A549 (cell line): ENCODE measurements around the gene RBMS3. TPM values are rescaled to one million over a fixed set of nuclear protein-coding genes. Genes with fewer than 3 reads are reported as not detected.
A peak's percentile ranks its signal among the peaks of the same experiment; 100 is the strongest.

Experiments used
- ATAC-seq, 2 experiments: fragments of 200-7000 bp in 1 of 2; fragments of >200 bp in 1 of 2; cut with Nextera tagmentation in 1 of 2; cut with Tn5 transposase in 1 of 2; 3 replicates each; pipeline versions ENCODE4 v1.8.0 to v1.9.1; 2018 to 2020; ENCODE audit warnings: mild to moderate bottlenecking in 1 of 2, moderate library complexity in 1 of 2
- CTCF ChIA-PET: fragments of 300-600 bp; sonication (Branson Sonifier 250); formaldehyde crosslinking; extraction: SDS; loops from one replicate; lab custom pipeline; 2021; ENCODE audit warnings: antibody characterized with exemption, inconsistent platforms; lab: Yijun Ruan, JAX
- POLR2A ChIA-PET: fragments of 350-600 bp; formaldehyde crosslinking; extraction: SDS; loops from one replicate; lab custom pipeline; 2021; ENCODE audit warnings: antibody characterized with exemption, inconsistent platforms; lab: Yijun Ruan, JAX
- DNase-seq, 2 experiments: peaks; one replicate each; pipeline versions ENCODE4 v3.0.0 to v3.0.0-alpha.2; 2011 to 2016; ENCODE audit warnings: low read depth in 1 of 2, low spot score in 1 of 2
- FAIRE-seq: peaks from 2 replicates; lab custom pipeline; 2011; peaks lifted over from hg19 to GRCh38; lab: Jason Lieb, UNC
- H3K27ac ChIP-seq, 2 experiments: fragments of >200 bp; sonication (Bioruptor Twin); formaldehyde crosslinking; 3 replicates each; pipeline ENCODE4 v1.5.1; 2016 to 2017
- H3K4me1 ChIP-seq: fragments of >200 bp; sonication (Bioruptor Twin); formaldehyde crosslinking; 3 replicates; pipeline ENCODE4 v1.6.1; 2016
- H3K4me2 ChIP-seq: fragments of >200 bp; sonication (Bioruptor Twin); formaldehyde crosslinking; 3 replicates; pipeline ENCODE4 v1.6.1; 2016
- H3K4me3 ChIP-seq: fragments of >200 bp; sonication (Bioruptor Twin); formaldehyde crosslinking; 3 replicates; pipeline ENCODE4 v1.5.1; 2016
- H3K9me3 ChIP-seq: fragments of >200 bp; sonication (Bioruptor Twin); formaldehyde crosslinking; 3 replicates; pipeline ENCODE4 v1.6.1; 2016
- BCL3 ChIP-seq: fragments of >200 bp; sonication (Bioruptor Twin); formaldehyde crosslinking; IDR thresholded peaks from 3 replicates; pipeline ENCODE4 v1.6.1; 2016
- CEBPB ChIP-seq, 2 experiments: fragments of >200 bp in 1 of 2; sonication (Bioruptor Twin) in 1 of 2; formaldehyde crosslinking in 1 of 2; IDR thresholded peaks; 2 replicates each; pipeline ENCODE4 v1.6.1; 2012 to 2016
- EHMT2 ChIP-seq: fragments of 200-600 bp; sonication (generic); IDR thresholded peaks from 2 replicates; pipeline ENCODE4 v1.6.1; 2016; ENCODE audit warnings: antibody characterized with exemption, low read depth, mild to moderate bottlenecking, moderate library complexity
- ELK1 ChIP-seq: fragments of 150-350 bp; IDR thresholded peaks from 2 replicates; pipeline ENCODE4 v1.6.1; 2014; ENCODE audit warnings: low read depth, mild to moderate bottlenecking, low read length
- EP300 ChIP-seq, 2 experiments: fragments of >200 bp; sonication (Bioruptor Twin); formaldehyde crosslinking; IDR thresholded peaks; 2 replicates in 1 of 2; 3 replicates in 1 of 2; pipeline ENCODE4 v1.6.1; 2016 to 2017
- FOSL2 ChIP-seq, 2 experiments: fragments of 450-650 bp in 1 of 2; fragments of >200 bp in 1 of 2; sonication (Bioruptor Twin) in 1 of 2; formaldehyde crosslinking; IDR thresholded peaks; 2 replicates each; pipeline versions ENCODE4 v1.5.0 to v1.6.1; 2016 to 2020; ENCODE audit warnings: mild to moderate bottlenecking in 1 of 2, moderate library complexity in 1 of 2
- HES2 ChIP-seq: fragments of >200 bp; sonication (Bioruptor Twin); formaldehyde crosslinking; IDR thresholded peaks from 2 replicates; pipeline ENCODE4 v1.6.1; 2016
- HEYL ChIP-seq: fragments of 250-450 bp; sonication (Bioruptor Pico); IDR thresholded peaks from 2 replicates; pipeline ENCODE4 v1.8.0; 2021; ENCODE audit warnings: mild to moderate bottlenecking, moderate library complexity
- HMGXB4 ChIP-seq: fragments of 250-450 bp; sonication (Bioruptor Pico); IDR thresholded peaks from 2 replicates; pipeline ENCODE4 v1.5.0; 2021; ENCODE audit warnings: mild to moderate bottlenecking, moderate library complexity, borderline replicate concordance
- JUNB ChIP-seq: fragments of >200 bp; sonication (Bioruptor Twin); formaldehyde crosslinking; IDR thresholded peaks from 2 replicates; pipeline ENCODE4 v1.6.1; 2016
- KDM1A ChIP-seq: fragments of 200-600 bp; sonication (generic); IDR thresholded peaks from 2 replicates; pipeline ENCODE4 v1.6.1; 2016; ENCODE audit warnings: low read depth, mild to moderate bottlenecking
- MAZ ChIP-seq: fragments of 150-350 bp; IDR thresholded peaks from 2 replicates; pipeline ENCODE4 v1.6.1; 2014; ENCODE audit warnings: antibody characterized with exemption, low read depth, low read length, borderline replicate concordance
- PHF8 ChIP-seq: fragments of 200-600 bp; sonication (generic); IDR thresholded peaks from 2 replicates; pipeline ENCODE4 v1.6.1; 2016; ENCODE audit warnings: low read depth, mild to moderate bottlenecking, antibody characterized with exemption, moderate library complexity, borderline replicate concordance
- POLR2AphosphoS2 ChIP-seq: conservative IDR thresholded peaks from 2 replicates; pipeline ENCODE4 v1.6.1; 2012; ENCODE audit warnings: low read length, improper control_type of control experiment, inconsistent platforms
- RARB ChIP-seq: fragments of 250-450 bp; sonication (Bioruptor Pico); IDR thresholded peaks from 2 replicates; pipeline ENCODE4 v1.8.0; 2021; ENCODE audit warnings: mild to moderate bottlenecking, moderate library complexity
- RFX5 ChIP-seq: fragments of 450-650 bp; IDR thresholded peaks from 2 replicates; pipeline ENCODE4 v1.7.1; 2014; ENCODE audit warnings: antibody characterized with exemption, mild to moderate bottlenecking, moderate library complexity
- RNF2 ChIP-seq: fragments of 200-600 bp; sonication (generic); IDR thresholded peaks from 2 replicates; pipeline ENCODE4 v1.6.1; 2016; ENCODE audit warnings: low read depth, mild to moderate bottlenecking, antibody characterized with exemption, moderate library complexity, borderline replicate concordance
- SMC3 ChIP-seq: fragments of >200 bp; sonication (Bioruptor Twin); formaldehyde crosslinking; IDR thresholded peaks from 3 replicates; pipeline ENCODE4 v1.6.1; 2018; ENCODE audit warnings: inconsistent platforms
- TFCP2L1 ChIP-seq: fragments of 250-450 bp; sonication (Bioruptor Pico); IDR thresholded peaks from 2 replicates; pipeline ENCODE4 v1.5.0; 2021; ENCODE audit warnings: mild to moderate bottlenecking
- USF2 ChIP-seq: fragments of 450-650 bp; IDR thresholded peaks from 2 replicates; pipeline ENCODE4 v1.6.1; 2014; ENCODE audit warnings: antibody characterized with exemption
- ZC3H11A ChIP-seq: fragments of 450-650 bp; IDR thresholded peaks from 2 replicates; pipeline ENCODE4 v1.6.1; 2014; ENCODE audit warnings: antibody characterized with exemption, mild to moderate bottlenecking
- ZSCAN20 ChIP-seq: fragments of 250-450 bp; sonication (Bioruptor Pico); IDR thresholded peaks from 2 replicates; pipeline ENCODE4 v1.8.0; 2022; ENCODE audit warnings: mild to moderate bottlenecking, moderate library complexity
- WGBS: methylation state at CpG from one replicate; pipeline ENCODE4 v1.1.6; 2017; ENCODE audit errors: missing lambda C conversion rate; 5-methylcytosine and 5-hydroxymethylcytosine counted together
- polyA plus RNA-seq, 4 experiments: library from polyadenylated mRNA; depleted of rRNA in 3 of 4; stranded (reverse); fragments of >200 nt; fragmentation: RNase III in 1 of 4; extraction: RNeasy Plus Mini Kit Qiagen cat#74134 plus additional on column Dnase treatment in 1 of 4; gene quantifications; 2 replicates in 3 of 4; 3 replicates in 1 of 4; pipeline ENCODE4 v1.2.3, GENCODE V29; 2011 to 2017

RBMS3 gene
- polyA plus RNA-seq, 2 of the 4 experiments (the other 2 are of a cell fraction) = 0.92 to 4.1 TPM

- no peak for TF ChIP-seq HMGXB4 (CRISPR knock-in tag)
- TF ChIP-seq KDM1A = no peak
Observed at GRCh38 chr3:30017901-30018300, 737.0 kb downstream of the RBMS3 start (continued).

- no peaks in the 10 kb centered on the region for H3K9me3 ChIP-seq
- no peak overlapping the region for H3K4me2 ChIP-seq
- ATAC-seq = no peak; a peak in 1 of 6 replicates
- ChIA-PET CTCF (no interaction called here), POLR2A (no interaction called here)
- no peak for FAIRE-seq
- TF ChIP-seq ZSCAN20 (CRISPR knock-in tag) (no peak), RNF2 (no peak), RARB (CRISPR knock-in tag) (no peak), MAZ (no peak), ELK1 (no peak), POLR2AphosphoS2 (no peak), TFCP2L1 (CRISPR knock-in tag) (no peak), KDM1A (no peak), USF2 (no peak), EHMT2 (no peak), PHF8 (no peak), HES2 (no peak), BCL3 (no peak), RFX5 (no peak), ZC3H11A (no peak), SMC3 (no peak), JUNB (no peak), FOSL2 (IDR thresholded peaks at IDR 0.05) (no peak), FOSL2 (CRISPR knock-in tag; IDR thresholded peaks at IDR 0.05) (no peak), HEYL (no peak), CEBPB (IDR thresholded peaks at IDR 0.05) (no peak)
- WGBS = 6% methylated on average over 1 of the region's 1 CpG
- H3K4me3 ChIP-seq = no peak overlapping the region
- DNase-seq = no peak
- H3K27ac ChIP-seq = no peak overlapping the region
- no peaks in the 10 kb centered on the region for H3K4me1 ChIP-seq
Observed at GRCh38 chr3:30020380-30020779, 739.5 kb downstream of the RBMS3 start.

- H3K9me3 ChIP-seq = no peaks in the 10 kb centered on the region
- WGBS = 47% methylated on average over 4 of the region's 4 CpGs
- H3K27ac ChIP-seq = no peak overlapping the region
- DNase-seq (no peak), FAIRE-seq (peak; percentile 59), ATAC-seq (no peak)
- POLR2A ChIA-PET = no interaction called here
- H3K4me2 ChIP-seq = no peak overlapping the region
- TF ChIP-seq RNF2 = no peak
- TF ChIP-seq EP300 (IDR thresholded peaks at IDR 0.05) = no peak
- no peaks in the 10 kb centered on the region for H3K4me1 ChIP-seq
- CTCF ChIA-PET = interaction anchor here (1.0 kb wide), 1 partner anchor 18 kb away, joined by 3 read pairs; no protein-coding TSS in a partner anchor
- H3K4me3 ChIP-seq = no peak overlapping the region
Observed at GRCh38 chr3:30024466-30024865, 743.6 kb downstream of the RBMS3 start.
